HEK293T (cell line): ENCODE results near the gene OTUB1.
A peak's percentile ranks its signal among the peaks of the same experiment; 100 is the strongest.

Experiments
- ARNT ChIP-seq: fragments of 450-650 bp; IDR thresholded peaks from 2 replicates; pipeline ENCODE4 v1.6.1; 2017; ENCODE audit warnings: mild to moderate bottlenecking
- BHLHE40 ChIP-seq: fragments of 450-650 bp; IDR thresholded peaks from 2 replicates; pipeline ENCODE4 v1.6.1; 2016; ENCODE audit warnings: mild to moderate bottlenecking, moderate library complexity, borderline replicate concordance
- ELF4 ChIP-seq: fragments of 450-650 bp; IDR thresholded peaks from 2 replicates; pipeline ENCODE4 v1.6.1; 2017; ENCODE audit warnings: antibody characterized with exemption
- FOXA1 ChIP-seq: fragments of 450-650 bp; IDR thresholded peaks from 2 replicates; pipeline ENCODE4 v1.6.1; 2016; ENCODE audit warnings: mild to moderate bottlenecking
- FOXM1 ChIP-seq: fragments of 450-650 bp; IDR thresholded peaks from 2 replicates; pipeline ENCODE4 v1.6.1; 2017; ENCODE audit warnings: mild to moderate bottlenecking, borderline replicate concordance
- HDGF ChIP-seq: fragments of 450-650 bp; IDR thresholded peaks from 2 replicates; pipeline ENCODE4 v1.6.1; 2017; ENCODE audit warnings: antibody characterized with exemption, borderline replicate concordance
- L3MBTL2 ChIP-seq: fragments of 450-650 bp; conservative IDR thresholded peaks from 2 replicates; pipeline ENCODE4 v1.6.1; 2016; ENCODE audit warnings: mild to moderate bottlenecking
- SP1 ChIP-seq: fragments of 450-650 bp; IDR thresholded peaks from 2 replicates; pipeline ENCODE4 v1.6.1; 2017
- ZNF384 ChIP-seq: fragments of 450-650 bp; IDR thresholded peaks from 2 replicates; pipeline ENCODE4 v1.6.1; 2016

- no peak for TF ChIP-seq FOXA1
- no peak for TF ChIP-seq BHLHE40
- no peak; the same call in 1 of the 2 replicates for TF ChIP-seq FOXM1
- TF ChIP-seq L3MBTL2: peak; percentile 16; the same call in 1 of the 2 replicates
- peak; percentile 69 for TF ChIP-seq ELF4
- no peak for TF ChIP-seq SP1
- TF ChIP-seq ZNF384: peak; percentile 84; the same call in 1 of the 2 replicates
- 0 out of 2 replicates have a peak, but pooled peaks have one; percentile 58 for TF ChIP-seq HDGF
- no peak for TF ChIP-seq ARNT
These were observed 11.7 kb upstream of the OTUB1 start, which contains the start of gene COX8A for GRCh38 chr11:63974259-63975143.
